Measurements from ENCODE around the gene SYNDIG1.

Gene SYNDIG1

DNA sequence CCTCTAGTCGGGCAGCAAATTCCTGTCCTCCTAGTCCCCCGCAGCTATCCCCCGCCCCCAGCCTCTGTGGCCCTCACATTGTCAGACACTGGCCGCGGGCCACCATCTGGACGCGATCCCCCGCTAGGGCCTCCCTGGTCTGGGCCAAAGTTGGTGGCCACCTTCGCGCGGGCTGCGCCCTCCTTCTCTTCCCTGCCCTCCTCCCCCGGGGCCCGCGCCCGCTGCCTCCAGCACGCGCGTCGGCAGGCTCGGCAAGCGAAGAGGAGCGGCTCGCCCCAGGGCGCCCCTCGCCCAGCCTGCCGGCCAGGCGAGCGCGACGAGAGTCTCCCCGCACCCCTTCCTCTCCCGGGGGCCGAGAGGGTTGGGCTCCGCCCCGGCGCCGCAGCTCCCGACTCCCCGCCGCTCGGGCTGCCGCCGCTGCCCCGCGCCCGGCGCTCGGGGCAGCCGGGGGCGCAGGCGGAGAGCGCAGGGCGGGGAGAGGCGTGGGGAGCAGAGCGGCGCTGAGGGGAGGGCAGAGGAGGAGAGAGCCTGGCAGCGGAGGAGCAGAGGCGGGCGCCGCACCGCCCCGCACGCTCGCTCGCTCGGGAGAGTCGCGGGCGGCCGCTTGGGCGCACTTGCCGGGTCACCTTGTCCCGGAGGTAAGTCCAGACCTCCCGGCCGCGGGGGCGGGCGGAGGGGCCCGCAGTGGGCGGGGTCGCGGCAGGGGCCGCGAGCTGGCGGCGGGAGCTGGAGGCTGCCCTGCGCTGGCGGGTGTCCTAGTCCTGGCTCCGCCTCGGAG, at the start of gene SYNDIG1:
Gene SYNDIG1 (plus strand): TSS at position 514 of the 778 bp plus-strand sequence. CDS start 73,469 bp downstream, outside the sequence.
- DNase-seq (ENCODE audit: low read depth), result no peak

DNA sequence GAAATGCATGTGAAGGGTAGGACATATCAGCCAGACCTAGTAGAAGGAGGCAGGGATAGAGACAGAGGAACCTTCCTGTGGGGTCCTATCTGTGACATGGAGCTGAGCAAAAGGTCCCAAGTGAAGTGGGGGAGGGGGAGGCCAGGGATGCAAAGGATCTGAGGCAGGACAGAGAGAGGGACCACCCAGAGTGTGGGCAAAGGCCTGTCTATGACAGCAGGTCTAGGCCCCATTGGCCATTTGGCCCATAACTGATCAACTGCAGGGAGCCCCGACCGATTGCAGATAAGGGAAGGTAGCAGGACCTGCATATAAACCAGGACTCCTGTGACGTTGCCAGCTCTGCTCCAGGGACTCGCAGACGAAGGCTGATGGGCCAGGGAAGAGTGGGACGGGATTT, 49.6 kb upstream of the SYNDIG1 start:
- no peak for DNase-seq (ENCODE audit: low read depth)

DNA sequence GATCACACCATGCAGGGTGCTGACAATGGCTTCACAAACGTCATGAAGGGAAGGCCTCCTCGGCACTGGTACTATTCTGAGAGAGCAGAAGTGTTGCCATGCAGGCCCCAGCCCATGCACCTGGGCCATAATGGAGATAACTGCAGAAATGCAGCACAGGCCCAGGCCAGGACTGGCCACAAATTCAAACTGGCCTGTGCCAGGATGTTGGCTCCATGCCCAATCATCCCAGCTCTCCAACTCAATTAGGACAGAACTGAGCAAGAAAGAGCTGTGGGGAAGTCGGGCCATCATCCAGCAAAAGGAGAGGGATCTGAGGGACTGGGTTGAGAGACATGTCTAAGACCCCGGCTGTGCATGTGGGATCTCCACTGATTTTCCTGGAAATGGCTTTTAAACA, 48.9 kb upstream of the SYNDIG1 start:
- DNase-seq (ENCODE audit: low read depth), result no peak

DNA sequence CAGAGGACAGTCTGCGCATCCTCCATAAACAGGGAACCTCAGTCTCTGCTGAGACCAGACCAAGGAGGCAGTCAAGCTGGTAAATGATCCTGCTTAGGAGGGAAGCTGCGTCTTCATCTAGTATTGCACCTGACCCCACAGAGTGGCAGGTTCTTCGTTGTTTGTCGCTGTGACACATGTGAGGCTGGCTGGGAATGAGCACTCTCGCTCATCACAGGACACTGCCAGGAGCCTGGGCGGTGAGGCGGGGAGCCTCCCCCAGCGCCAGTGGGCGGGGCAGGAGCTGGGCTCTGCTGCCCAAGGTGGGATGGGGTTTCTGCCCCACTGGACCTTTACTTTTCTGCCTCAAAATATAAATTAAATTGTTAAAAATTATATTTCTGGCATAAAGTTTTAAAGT, 48.4 kb upstream of the SYNDIG1 start:
- DNase-seq (ENCODE audit: low read depth), result no peak

DNA sequence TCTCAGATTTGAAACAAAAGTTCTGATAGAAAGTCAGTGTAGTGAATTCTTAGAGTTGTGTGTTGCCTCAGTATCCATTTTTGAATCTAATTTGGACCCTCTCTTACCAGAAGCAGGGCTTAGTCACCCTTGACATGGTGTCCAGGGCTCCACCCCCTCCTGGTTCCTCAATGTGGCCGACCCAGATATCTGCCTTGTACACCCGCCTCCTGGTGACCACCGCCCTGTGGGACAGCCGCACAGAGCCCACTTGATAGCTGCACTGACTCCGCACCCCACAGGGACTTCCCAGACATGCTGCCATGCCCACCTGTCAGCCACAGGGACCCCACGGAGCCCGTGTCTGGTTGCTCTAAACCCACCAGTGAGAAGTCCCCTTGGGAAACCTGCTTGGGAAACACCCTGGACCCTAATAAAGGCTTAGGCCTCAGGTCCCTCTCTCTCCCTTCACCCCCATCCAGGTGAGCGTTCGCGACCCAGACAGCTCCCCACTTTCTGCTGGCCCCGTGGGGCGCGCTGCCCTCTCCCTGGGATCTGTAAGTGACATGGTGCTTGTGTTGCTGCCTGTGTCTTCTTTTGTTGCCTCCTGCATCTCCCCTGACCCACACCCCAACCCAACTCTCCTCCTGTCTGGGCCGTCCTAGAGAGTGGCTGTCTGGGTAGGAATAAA, 47.2 kb upstream of the SYNDIG1 start:
- DNase-seq (ENCODE audit: low read depth), result no peak

DNA sequence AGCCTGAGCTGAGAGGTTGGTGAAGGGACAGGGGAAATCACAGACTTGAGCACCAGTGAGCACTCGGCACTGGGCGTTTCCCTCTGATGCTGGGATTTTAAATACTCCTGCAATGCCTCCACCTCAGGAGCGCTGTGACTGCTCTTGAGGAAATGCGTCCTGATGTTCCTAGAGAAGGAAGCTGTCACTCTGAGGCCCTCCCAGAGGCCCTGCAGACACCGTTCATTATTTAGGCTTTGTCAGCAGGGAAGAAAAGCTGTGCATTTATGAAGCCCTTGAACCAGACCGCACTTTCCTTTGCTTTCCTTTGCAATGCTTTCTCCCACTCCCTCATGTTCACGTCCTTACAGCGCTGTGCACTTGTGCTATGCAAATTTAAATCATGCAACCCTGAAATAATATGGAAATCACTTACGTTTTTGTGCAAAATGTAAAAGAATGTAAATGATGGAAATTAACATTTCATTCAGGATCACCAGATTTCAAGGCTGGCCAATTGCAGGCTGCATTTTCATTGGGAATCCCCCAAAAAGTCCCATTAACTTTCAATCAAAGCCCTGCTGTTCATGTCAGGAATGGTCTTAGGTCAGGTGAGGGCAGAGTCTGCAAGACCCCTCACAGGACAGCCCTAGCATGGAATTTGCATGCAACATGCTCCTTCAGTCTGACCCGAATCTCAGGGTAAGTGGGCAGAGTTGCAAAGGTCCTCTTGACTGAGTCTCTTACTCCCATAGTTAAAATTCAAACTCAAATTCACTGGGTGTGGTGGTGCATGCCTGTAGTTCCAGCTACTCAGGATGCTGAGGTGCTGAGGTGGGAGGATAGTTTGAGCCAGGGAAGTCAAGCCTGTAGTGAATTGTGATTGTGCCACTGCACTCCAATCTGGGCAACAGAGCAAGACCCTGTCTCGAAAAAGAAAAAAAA, 45.8 kb upstream of the SYNDIG1 start:
- no peak for DNase-seq (ENCODE audit: low read depth)

DNA sequence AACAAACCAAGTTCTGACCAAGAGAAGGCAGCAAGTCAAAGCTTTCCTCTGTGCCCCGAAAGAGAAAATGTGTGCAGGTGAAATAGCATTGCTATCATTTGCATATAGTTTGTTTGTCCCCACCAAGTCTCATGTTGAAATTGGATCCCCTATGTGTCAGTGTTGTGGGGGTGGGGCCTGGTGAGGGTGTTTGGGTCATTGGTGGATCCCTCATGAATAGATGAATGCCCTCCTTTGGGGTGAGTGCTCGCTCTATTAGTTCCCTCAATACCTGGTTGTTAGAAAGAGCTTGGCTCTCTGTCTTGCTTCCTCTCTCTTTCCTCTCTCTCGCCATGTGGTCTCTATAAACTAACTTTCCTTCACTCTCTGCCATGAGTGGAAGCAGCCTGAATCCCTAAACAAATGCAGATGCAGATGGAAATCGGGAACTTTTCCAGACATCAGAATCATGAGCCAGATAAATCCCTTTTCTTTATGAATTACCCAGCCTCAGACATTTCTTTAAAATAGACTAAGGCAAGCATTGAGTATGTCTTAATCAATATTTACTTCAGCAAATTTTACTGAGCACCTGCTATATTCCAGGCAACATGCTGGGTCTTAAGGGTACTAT, 43.8 kb upstream of the SYNDIG1 start:
- no peak for DNase-seq (ENCODE audit: low read depth)

DNA sequence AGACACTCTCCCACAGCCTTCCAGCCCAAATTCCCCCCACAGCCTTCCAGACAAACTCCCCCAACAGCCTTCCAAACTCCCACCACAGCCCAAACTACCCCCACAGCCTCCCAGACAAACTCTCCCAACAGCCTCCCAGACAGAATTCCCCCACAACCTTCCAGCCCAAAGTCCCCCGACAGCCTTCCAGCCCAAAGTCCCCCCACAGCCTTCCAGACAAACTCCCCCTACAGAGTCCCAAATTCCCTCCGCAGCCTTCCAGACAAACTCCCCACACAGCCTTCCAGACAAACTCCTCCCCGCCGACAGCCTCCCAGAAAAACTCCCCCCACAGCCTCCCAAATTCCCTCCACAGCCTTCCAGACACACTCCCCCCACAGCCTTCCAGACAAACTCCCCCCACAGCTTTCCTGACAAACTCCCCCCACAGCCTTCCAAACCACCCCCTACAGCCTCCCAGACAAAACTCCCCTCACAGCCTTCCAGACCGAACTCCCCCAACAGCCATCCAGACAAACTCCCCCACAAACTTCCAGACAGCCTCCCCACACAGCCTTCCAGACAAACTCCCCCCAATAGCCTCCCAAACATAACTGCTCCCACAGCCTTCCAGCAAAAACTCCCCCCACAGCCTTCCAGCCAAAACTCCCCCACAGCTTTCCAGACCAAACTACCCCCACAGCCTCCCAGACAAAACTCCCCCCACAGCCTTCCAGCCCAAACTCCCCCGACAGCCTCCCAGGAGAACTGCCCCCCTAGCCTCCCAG, 38.0 kb upstream of the SYNDIG1 start:
- DNase-seq (ENCODE audit: low read depth), result no peak

DNA sequence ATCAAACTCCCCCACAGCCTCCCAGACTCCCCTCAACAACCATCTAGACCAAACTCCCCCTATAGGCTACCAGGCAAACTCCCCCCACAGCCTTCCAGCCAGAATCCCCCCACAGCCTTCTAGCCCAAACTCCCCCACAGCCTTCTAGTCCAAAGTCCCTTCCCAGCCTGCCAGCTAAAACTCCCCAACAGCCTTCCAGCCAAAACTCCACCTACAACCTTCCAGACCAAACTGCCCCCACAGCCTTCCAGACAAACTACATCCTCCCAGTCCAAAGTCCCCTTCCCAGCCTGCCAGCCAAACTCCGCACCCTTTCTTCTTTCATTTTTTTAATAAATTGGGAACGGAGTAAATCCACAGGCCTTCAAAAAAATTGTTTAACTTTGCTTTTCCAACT, 37.4 kb upstream of the SYNDIG1 start:
- no peak for DNase-seq (ENCODE audit: low read depth)

DNA sequence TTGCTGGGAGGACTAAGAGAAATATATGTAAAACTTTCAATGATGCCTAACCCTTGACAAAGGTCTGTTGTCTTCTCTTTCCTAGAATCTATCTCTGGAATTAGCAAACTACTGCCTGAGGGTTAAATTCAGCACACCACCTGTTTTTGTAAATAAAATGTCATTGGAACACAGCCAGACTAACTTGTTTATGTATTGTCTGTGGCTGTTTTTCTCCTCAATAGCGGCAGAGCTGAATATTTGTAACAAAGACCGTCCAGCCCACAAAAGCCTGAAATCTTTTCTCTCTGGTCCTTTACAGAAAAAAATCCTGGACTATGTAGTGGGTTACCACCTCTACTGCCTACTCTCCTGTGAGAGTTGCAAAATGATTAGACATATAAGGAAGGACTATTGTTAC, 33.3 kb upstream of the SYNDIG1 start:
- DNase-seq (ENCODE audit: low read depth), result no peak

DNA sequence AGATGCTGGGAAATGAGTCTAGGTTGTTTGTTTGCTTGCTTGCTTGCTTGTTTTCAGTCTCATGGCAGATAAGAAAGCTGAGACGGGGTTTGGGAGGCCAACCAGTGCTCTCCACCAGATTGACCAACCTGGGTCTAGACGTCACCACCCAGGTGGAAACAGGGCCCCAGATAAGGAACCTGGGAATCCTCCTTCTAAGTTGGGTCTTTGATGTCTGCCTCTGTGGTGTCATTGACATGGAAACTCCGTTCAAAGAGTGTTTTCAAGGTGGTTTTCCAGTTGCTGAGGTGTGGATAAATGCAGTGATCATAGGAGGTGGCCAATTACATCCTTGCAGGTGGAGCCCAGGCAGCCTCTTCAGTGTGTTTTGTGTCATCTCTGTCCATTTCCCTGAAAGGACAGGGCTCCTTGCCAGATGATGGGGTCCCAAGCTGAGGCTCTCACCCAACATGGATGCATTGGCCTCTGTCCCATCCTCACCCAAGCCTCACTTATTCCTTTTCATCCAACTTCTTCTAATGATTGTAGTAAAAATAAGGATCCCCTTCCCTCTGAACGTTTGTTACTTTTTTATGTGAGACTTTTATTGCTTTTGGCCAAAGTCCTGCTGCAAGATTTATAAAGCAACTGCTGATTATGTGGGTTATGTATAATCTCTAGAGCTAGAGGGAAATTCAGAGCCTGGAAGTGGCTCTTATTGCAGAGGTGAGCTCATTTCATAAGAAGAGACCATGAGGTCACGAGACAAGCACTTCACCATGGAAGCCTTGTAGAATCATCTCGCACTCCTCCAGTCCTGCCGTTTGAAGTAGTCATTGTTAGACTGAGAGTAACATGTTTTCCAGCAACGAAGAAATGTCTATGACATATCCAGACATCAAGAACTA, 32.0 kb upstream of the SYNDIG1 start:
- DNase-seq (ENCODE audit: low read depth), result no peak

DNA sequence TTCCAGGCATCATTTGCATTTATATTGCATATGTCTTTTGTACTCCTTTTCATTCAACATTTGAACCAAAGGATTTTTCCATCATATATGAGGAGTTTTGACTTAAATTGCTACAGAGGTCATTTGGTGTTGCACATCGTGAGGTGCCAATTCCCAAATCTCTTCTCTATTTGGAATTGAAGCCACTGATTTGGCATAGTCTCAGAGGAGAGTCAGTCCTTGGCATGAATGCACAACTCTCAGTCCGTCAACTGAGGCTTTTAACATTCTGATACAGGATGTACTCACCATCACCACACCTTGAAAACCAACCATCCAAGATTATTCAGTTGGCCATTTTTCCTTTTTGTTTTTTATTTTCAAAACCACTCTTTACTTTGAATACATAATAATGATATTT, 31.1 kb upstream of the SYNDIG1 start:
- DNase-seq (ENCODE audit: low read depth), result no peak

DNA sequence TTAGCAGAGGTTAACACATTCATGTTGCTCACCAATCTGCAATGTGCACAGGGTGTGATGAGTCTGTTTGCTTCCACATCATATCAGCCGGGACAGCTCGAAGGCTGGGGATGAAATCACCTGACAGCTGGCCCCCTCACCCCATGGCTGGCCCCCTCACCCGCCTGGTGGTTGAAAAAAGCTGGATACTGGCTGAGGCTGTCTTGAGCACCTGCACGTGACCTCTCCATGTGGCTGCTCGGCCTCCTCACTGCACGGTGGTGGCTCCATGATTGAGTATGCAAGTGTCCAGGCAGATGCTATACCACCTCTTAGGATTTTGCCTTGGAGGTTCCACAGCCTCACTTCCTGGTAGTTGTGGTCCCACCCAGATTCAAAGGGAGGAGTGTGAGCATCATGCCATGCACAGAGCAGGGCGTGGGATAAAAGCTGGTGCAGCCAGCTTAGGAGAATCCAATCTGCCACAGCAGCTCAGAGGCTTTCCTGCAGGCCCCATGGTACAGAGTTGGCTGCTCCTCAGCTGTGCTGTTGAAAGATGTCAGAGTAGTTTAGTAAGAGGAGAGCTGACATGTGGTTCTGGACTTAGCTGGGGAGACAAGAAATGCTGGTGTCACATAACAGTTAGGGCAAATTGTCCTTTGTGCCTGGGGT, 29.6 kb upstream of the SYNDIG1 start:
- DNase-seq (ENCODE audit: low read depth), result no peak

DNA sequence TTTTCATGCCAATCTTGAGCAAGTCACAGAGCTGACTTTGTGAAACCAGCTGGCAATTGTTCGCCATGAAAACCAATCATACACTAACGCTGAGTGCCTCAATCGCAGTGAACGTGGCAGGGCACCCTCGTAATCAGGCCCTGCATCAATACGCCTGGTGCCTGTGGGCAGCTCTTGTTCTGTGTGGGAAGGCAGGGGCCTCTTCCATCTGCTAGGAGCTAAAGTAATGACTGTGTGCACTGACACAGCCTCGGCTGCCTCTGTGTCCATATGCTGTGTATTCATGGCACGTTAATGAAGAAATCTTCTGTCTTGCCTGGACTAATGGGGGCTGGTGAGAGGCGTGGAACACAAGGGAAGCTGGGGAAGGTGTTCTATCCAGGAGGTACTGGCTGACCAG, 27.8 kb upstream of the SYNDIG1 start:
- DNase-seq (ENCODE audit: low read depth), result no peak

DNA sequence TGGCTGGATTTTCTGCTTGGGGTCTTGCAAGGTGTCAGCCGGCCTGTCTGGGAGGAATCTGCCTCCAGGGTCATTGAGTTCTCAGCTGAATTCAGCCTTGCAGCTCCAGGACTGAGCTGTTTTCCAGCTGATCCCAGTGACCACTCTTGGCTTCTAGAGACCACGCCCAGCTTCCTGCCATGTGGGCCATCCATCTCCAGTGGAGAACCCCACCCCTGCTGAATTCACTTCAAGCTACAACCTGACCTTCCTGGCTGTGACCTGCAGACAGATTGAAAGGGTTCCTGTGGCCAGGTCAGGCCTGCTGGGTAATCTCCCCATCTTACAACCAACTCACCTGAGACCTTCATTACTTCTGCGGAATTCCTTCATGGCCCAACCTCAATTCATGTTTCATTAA, 26.5 kb upstream of the SYNDIG1 start:
- no peak for DNase-seq (ENCODE audit: low read depth)

DNA sequence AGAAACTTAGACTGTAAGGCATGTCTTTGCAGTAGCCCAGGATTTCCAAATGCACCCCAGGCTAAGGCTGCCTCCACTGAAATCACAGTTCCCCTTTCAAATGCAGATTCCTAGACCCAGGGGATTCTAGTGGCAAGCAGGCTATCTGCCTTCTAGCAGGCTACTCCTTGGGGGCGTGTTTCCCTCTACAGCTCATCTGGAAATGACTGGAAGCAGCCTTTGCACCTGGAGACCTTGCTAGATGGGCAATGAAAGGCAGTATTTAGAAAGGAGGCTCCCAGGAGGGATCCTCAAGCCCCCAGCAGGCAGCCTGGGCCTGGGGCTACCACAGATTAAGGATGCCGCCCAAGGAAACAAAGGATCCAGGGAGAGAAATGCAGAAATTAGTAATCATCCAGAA, 26.0 kb upstream of the SYNDIG1 start:
- DNase-seq (ENCODE audit: low read depth), result no peak

DNA sequence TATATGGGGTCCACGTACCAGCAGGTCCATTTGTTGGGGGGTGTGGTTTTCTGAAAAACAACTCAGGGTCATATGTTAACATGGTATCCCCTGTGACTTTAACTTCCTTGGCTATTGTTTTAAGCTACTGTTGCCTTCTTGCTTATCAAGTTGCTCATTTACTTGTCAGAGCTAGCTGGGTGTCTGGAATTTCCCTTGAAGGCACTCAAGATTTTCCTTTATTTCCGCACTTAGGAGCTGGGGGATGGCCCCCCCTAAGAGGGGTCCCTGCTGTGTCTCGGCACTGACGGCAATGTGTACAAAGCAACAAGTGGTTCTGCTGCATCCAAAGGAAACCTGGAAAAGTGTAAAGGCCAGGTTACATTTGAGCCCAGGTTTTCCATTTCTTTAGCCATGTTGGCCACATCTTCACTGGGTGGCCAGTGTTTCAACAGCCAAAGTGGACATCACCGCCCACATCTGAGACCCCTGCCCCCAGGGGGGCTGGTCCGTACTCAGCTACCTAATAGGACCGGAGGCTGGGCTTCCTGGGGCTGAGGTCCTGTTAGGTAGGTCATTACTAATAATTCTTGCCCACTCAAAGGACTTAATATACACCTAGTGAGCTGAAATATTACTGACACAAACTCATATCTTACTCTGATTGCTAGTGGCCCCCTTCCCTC, 24.8 kb upstream of the SYNDIG1 start:
- no peak for DNase-seq (ENCODE audit: low read depth)

DNA sequence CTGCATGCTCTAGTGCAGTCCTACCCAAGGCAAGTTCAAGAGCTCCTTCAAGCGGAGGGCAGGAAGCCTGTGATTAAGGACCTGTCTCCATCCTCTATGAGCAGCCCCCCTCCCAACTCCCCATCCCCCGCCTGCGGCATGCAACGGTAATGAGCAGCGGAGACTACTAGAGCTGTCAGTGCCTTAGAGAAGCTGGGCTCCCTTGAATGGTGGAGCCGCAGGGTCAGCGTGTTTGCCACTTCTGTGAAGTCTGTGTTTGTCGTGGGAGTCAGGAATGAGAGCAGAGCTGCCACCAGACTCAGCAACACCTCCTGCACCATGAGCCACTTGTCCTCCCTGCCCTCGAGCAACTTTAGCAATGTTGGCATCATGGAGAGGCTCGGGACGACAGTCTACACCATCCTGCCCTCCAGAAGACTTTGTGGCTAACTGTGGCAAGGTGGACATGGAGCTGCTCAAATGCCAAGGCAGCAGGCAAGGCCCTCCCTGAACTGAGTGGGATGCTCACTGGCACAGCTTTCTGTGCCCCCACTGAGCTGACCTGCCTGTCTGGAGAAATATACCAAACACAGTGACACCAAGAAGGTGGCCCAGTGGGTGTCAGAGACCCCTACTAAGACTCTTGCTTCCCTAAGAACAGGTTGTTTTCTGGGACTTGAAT, 23.8 kb upstream of the SYNDIG1 start:
- no peak for DNase-seq (ENCODE audit: low read depth)

DNA sequence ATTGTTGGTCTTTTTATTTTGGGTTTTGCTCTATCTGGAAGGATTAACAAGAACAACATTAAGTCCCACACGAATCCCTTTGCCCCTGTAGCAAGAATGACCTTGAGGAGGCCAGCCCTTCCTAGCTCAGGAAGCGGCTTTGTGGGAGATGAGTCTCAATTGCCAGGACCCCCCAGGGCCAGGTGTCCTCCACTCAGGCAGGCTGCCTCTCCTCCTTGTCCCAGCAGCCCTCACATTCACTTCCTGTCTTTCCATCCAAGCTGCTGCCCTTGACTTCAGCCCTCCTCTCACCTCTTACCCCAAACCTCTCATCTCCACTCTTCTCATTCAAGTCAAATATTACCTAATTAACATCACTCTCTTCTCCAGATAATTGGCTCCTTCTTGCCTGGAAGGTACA, 22.6 kb upstream of the SYNDIG1 start:
- DNase-seq (ENCODE audit: low read depth), result no peak

Data from EH (cell line).